ENCODE results near the gene TIPIN.
A peak's percentile ranks its signal among the peaks of the same experiment; 100 is the strongest.
"Not testable (repeated sequence)": the region's sequence is repeated elsewhere in the genome, so short reads cannot be mapped to it uniquely, and the experiment has no call there.

TIPIN gene

GRCh38 chr15:66356359-66357236, at the start of gene TIPIN:
Gene TIPIN, minus strand, starts transcription at chr15:66356685. Its CDS starts 3,738 bp downstream, at chr15:66352947.
- DNase-seq = peak; percentile 98

- no peak for DNase-seq
Measured at GRCh38 chr15:66405615-66406014, 49.1 kb upstream of the TIPIN start.

- DNase-seq = no peak
Measured at GRCh38 chr15:66405007-66405406, 48.5 kb upstream of the TIPIN start.

- no peak for DNase-seq
Measured at GRCh38 chr15:66404532-66404931, 48.0 kb upstream of the TIPIN start.

GRCh38 chr15:66404122-66404521, 47.6 kb upstream of the TIPIN start:
- no peak for DNase-seq

- DNase-seq = no peak
Measured at GRCh38 chr15:66403323-66403722, 46.8 kb upstream of the TIPIN start.

GRCh38 chr15:66402761-66403284, 46.3 kb upstream of the TIPIN start:
- DNase-seq = no peak

GRCh38 chr15:66401130-66402021, 44.9 kb upstream of the TIPIN start:
- no peak for DNase-seq

GRCh38 chr15:66400351-66400774, 43.9 kb upstream of the TIPIN start:
- DNase-seq = peak; percentile 30

GRCh38 chr15:66399276-66399675, 42.8 kb upstream of the TIPIN start:
- DNase-seq = no peak

- DNase-seq = no peak
Measured at GRCh38 chr15:66394915-66395314, 38.4 kb upstream of the TIPIN start.

- DNase-seq = no peak
Measured at GRCh38 chr15:66394472-66394871, 38.0 kb upstream of the TIPIN start.

- not testable (repeated sequence) for DNase-seq
Measured at GRCh38 chr15:66393037-66393436, 36.6 kb upstream of the TIPIN start.

GRCh38 chr15:66390678-66391077, 34.2 kb upstream of the TIPIN start:
- DNase-seq = no peak

- DNase-seq = no peak
Measured at GRCh38 chr15:66389859-66390381, 33.4 kb upstream of the TIPIN start.

GRCh38 chr15:66389098-66389858, 32.8 kb upstream of the TIPIN start:
- no peak for DNase-seq

GRCh38 chr15:66388576-66388975, 32.1 kb upstream of the TIPIN start:
- DNase-seq = no peak

- no peak for DNase-seq
Measured at GRCh38 chr15:66388043-66388363, 31.5 kb upstream of the TIPIN start.

GRCh38 chr15:66387163-66388042, 30.9 kb upstream of the TIPIN start:
- DNase-seq = no peak

- DNase-seq = peak; percentile 98
Measured at GRCh38 chr15:66386204-66387123, 30.0 kb upstream of the TIPIN start, which contains the start of gene MAP2K1. Gene MAP2K1, plus strand, starts transcription at chr15:66386912. Its CDS starts 436 bp downstream, at chr15:66387348.

All from NCI-H2171 (cell line).